ENCODE measurements around the gene SPG11.
"Not testable (repeated sequence)": the region's sequence is repeated elsewhere in the genome, so short reads cannot be mapped to it uniquely, and the experiment has no call there.

SPG11 gene

DNA sequence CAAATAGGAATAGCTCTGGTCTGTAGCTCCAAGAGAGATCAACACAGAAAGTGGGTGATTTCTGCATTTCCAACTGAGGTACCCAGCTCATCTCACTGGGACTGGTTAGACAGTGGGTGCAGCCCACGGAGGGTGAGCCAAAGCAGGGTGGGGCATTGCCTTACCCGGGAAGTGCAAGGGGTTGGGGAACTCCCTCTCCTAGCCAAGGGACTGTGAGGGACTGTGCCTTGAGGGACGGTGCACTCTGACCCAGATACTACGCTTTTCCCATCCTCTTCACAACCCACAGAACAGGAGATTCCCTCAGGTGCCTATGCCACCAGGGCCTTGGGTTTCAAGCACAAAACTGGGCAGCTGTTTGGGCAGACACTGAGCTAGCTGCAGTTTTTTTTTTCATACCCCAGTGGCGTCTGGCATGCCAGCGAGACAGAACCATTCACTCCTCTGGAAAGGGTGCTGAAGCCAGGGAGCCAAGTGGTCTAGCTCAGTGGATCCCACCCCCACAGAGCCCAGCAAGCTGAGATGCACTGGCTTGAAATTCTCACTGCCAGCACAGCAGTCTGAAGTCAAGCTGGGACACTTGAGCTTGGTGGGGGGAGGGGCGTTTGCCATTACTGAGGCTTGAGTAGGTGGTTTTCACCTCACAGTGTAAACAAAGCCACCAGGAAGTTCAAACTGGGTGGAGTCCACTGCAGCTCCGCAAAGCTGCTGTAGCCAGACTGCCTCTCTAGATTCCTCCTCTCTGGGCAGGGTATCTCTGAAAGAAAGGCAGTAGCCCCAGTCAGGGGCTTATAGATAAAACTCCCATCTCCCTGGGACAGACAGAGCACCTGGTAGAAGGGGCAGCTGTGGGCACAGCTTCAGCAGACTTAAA is 19.6 kb upstream of the SPG11 start:
- not testable (repeated sequence) for DNase-seq

DNA sequence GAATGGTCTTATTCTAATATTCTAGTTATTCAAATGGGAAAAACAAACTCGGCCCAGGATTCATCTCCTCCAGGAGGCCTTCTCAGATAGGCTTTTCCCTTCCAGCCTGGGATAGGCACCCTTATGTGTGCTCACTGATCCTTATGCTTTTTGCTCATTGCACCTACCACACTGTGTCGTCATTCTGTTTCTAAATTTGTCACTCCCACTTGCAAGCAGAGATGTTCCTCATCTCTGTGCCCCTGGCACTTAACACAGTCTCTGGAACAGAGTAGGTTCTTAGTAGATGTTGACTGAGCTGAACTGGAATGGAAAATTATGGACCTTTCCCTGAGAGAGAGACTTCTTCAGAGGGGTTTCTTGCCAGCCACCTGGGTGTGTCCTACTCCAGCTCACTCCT is 18.7 kb upstream of the SPG11 start:
- no peak for DNase-seq

DNA sequence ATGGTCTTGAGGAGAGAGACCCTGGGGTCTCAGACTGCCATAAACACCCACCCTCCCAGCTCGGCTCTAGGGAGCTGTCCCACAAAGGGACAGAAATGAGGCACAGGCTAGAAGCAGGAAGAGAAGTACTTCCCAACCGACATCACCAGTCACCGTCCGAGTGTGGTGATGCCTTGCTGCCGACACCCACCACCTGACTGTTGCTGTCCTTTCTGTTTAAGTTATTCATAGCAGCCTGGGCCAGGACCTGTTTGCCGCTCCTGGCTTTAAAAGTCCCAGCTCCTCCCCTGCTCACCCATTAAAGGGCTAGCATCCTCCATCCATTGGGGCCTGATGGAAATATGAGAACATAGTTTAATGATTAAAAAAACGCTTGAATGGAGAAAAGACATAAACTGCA is 13.2 kb upstream of the SPG11 start:
- no peak for DNase-seq

DNA sequence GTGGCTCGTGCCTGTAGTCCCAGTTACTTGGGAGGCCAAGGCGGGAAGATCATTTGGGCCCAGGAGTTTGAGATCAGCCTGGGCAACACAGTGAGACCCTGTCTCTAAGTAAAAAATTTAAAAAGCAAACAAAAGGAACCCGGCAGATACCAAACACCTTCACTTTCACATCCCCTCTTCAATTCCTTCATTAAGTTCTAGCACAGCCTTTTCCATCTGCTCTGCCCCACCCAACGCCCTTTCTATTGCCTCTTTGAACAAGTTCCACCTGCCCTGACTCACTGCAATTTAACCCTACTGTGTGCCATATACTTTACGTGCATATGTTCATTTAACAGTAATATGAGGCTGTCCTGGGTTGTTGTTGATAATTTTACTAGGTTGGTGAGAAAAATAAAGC is 12.4 kb upstream of the SPG11 start:
- DNase-seq, result no peak

DNA sequence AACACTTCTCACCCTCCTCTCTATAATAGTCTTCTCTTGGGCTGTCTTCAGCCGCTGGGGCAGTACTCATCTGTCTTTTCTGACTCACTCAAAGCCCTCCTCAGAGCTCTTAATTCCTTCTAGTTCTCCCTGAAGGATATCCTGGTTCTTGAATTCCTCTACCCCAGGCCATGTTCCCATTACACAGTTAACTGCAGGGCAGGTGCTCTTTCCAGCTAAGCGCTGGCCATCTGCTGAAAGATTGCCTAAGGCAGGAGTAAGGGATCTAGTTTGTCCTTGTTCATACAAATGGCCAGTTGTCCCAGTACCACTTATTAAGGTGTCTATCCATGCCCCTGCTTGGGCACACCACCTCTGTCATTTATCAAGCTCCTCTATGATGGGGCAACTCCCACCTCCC is 10.2 kb upstream of the SPG11 start:
- no peak for DNase-seq

DNA sequence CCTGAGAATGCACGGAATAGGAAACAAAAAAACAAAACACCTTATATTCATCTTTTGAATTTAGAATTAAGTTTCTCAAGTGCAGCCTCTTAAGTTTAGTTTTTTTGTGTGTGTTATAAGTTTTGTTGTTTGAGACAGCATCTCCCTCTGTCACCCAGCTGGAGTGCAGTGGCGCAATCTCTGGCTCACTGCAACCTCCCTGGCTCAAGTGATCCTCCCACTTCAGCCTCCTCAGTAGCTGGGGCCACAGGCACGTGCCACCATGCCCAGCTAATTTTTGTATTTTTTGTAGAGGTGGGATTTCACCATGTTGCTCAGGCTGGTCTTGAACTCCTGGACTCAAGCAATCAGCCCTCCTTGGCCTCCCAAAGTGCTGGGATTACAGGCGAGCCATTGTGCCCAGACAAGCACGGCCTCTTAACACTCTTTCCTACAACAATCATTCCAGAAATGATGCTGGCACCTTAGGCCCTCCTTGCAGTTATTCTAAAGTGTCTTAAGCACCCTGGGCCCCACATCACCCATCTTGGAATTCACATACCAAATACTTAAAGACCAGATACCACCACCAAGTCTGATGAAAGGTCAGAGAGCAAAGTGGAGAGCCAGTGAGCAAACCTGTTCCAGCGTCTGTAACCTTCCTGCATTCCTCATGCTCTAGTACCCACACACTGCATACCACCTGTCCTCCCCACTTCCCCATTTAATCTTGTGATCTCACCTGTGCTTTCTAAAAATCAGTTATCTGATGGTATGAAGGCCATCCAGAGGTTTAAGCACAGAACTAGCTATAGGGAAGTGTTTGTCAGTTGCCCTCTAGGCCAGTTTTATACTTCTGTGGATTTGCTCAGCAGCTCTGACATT is 6.9 kb upstream of the SPG11 start:
- no peak for DNase-seq

GRCh38 chr15:44668921-44669320 is 5.5 kb upstream of the SPG11 start:
- no peak for DNase-seq

- DNase-seq, result no peak
Measured at GRCh38 chr15:44667039-44667360, 3.5 kb upstream of the SPG11 start.

DNA sequence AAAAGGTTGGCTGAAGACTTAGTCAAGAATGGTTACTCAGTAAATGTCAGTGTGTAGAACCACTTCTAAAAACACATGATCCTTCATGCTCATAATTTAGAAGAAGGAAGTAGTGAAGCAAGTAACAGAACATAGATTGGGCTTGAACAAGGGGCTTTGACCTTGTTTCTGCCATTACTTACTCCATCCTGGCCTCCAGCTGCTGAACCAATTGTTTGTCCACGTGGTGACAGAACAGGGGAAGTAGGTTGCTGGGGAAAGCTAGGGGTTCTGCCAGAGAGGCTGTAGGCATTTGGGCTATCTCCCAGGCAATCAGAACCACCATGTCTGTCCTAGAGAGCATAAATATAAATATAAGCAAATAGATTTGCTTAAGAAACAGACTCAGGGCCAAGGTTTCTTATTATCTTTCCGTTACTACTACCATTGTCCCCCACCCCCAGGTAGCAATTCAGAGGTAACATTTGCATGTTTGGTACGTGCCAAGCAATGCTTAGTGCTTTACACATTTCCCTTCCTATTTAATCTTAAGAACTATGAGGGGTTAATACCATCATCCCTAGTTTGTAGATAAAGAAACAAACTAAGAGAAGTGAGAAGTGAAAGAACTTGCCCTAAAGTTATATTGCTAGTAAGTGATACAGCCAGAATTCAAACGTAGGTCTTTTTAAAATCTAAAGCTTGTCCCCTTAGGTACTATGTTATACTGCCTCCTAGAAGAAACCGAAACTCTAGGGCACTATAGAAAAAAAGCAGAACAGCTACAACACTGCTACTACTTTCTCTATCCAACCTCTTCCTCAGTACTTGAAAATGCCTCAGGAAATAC is 3.0 kb upstream of the SPG11 start:
- DNase-seq, result no peak

GRCh38 chr15:44662478-44663409 is 718 bp downstream of the SPG11 start:
- peak in 34 of 56 donors; percentile 5 to 83 (median 53) for DNase-seq

DNA sequence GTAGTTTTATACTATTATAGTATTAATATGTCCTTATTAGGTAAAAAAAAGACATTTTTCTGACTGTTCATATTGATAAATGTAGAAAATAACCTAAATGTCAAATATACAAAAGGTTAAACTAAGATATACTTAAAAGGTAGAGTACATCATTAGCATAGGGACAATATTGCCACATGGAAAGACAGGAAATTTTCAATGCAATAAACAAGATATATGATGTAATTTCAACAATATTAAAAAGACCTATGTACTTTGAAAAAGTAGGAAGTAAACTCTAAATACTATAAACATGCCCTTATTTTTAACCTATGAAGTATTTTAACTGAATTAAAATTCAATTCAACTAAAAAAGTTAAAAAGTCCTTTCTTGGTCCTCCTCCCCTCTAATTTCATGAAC is 1.9 kb downstream of the SPG11 start:
- no peak for DNase-seq

- no peak for DNase-seq
Measured at GRCh38 chr15:44659056-44659455, 4.4 kb downstream of the SPG11 start.

- DNase-seq, result no peak
Measured at GRCh38 chr15:44657378-44657777, 6.1 kb downstream of the SPG11 start.

DNA sequence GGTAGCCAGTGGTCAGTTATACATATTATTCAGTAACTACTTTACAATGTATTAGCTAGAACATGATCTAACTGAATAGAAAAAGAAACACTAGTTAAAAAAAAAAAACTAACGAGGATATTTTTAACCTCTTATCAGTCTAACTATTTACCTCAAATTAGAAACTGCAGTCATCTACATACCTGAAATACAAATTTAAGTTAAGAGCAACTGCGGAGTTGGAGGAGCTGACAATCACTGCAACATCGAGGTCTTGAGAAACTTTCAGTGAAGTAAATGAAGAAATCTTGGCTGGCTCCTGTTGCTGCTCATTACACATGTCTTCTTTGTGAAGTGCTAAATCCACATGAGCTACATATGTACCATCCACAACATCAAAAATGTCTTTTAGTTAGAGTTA is 6.5 kb downstream of the SPG11 start:
- DNase-seq, result no peak

GRCh38 chr15:44656298-44656697 is 7.2 kb downstream of the SPG11 start:
- no peak for DNase-seq

DNA sequence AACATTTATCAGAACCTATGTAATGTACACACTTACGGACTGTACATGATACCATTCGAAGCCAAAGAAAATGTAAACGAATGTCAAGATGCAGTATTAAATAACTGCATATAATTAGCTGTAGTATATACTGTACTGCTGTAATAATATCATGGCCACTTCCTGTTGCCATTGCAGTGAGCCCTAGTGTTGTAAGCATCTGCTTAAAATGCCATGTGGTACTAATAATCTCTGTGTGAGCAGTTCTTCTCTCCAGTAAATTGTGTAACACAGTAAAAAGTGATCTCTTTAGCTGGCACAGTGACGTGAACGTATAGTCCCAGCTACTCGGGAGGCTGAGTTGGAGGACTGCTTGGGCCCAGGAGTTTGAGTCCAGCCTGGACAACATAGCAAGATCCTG is 8.6 kb downstream of the SPG11 start:
- no peak for DNase-seq

- no peak for DNase-seq
Measured at GRCh38 chr15:44647637-44648036, 15.8 kb downstream of the SPG11 start.

DNA sequence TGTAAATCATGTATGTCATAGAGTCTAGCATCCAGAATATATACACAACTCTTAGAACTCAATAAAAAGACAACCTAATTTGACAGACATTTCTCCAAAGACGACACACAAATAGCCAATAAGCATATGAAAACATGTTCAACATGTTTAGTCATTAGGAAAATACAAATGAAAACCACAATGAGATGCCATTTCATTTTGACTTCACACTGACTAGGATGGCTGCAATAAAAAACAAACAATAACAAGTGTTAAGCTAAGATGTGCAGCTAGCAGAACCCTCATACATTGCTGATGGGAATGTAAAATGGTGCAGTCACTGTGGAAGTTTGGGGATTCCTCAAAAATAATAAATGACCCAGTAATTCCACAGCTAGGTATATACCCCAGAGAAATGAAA is 16.4 kb downstream of the SPG11 start:
- no peak for DNase-seq

DNA sequence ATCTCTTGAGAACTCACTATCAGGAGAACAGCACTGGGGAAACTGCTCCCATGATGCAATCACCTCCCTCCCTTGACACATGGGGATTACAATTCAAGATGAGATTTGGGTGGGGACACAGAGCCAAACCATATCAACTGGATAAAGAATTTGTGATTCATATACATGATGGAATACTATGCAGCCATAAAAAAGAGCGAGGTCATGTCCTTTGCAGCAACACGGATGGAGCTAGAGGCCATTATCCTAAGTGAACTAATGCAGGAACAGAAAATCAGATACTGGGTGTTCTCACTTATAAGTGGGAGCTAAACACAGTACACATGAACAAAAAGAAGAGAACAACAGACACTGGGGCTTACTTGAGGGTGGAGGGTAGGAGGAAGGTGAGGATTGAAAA is 17.0 kb downstream of the SPG11 start:
- DNase-seq, result no peak

- DNase-seq, result no peak
Measured at GRCh38 chr15:44641651-44642050, 21.8 kb downstream of the SPG11 start.

DNA sequence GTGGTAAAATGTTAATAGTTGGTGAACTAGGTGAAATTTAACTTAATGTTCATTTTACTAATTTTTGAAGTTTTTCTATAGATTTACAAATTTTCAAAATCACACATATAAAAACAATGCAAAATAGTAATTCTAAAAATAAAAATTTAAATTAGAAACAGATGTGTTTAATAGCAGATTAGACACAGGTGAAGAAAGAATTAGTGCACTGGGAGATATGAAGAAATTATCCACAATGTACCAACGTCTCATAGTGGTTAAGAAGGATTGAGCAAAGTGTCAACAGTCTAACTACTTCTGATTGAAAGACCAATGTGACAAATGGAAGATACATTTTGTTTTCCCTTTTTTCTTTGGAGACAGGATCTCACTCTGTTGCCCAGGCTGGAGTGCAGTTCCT is 26.5 kb downstream of the SPG11 start:
- no peak for DNase-seq
